Measurements from ENCODE around the gene ADAD2.

GRCh38 chr16:84233748-84234147, 42.8 kb downstream of the ADAD2 start:
- no peak for TF ChIP-seq CTCF (IDR thresholded peaks at IDR 0.05)
- no peak for TF ChIP-seq POLR2A (IDR thresholded peaks at IDR 0.05)
